PC-9 (cell line): ENCODE measurements around the gene ACSL4. TPM values are rescaled to one million over a fixed set of nuclear protein-coding genes. Genes with fewer than 3 reads are reported as not detected.

Experiments used
- BruUV-seq: library from RNA; stranded (reverse); fragments of 400-500 nt; replicated peaks from 2 replicates; lab custom pipeline; 2021; lab: Mats Ljungman, UMichigan
- CTCF ChIA-PET: fragments of 300-600 bp; sonication (Branson Sonifier 250); formaldehyde crosslinking; loops from one replicate; lab custom pipeline; 2022; ENCODE audit warnings: antibody characterized with exemption; lab: Charles Lee
- POLR2A ChIA-PET: fragments of 300-600 bp; sonication (Branson Sonifier 250); formaldehyde crosslinking; loops from one replicate; lab custom pipeline; 2022; ENCODE audit warnings: antibody characterized with exemption; ENCODE audit not compliant: unreplicated experiment; lab: Charles Lee
- DNase-seq, 2 experiments: peaks; one replicate each; pipeline versions ENCODE4 v3.0.0 to v3.0.0-alpha.2; 2015 to 2022; ENCODE audit warnings: mixed read lengths in 1 of 2
- H2AFZ ChIP-seq: fragments of 200-600 bp; sonication (generic); 2 replicates; pipeline ENCODE4 v1.8.1; 2017; ENCODE audit warnings: antibody characterized with exemption
- H3F3A ChIP-seq: fragments of 200-600 bp; sonication (generic); 2 replicates; pipeline ENCODE4 v1.8.1; 2017; ENCODE audit warnings: antibody characterized with exemption, mild to moderate bottlenecking, low read depth; ENCODE audit not compliant: insufficient read depth
- H3K27ac ChIP-seq: fragments of 200-600 bp; sonication (generic); 2 replicates; pipeline ENCODE4 v1.6.1; 2016; ENCODE audit warnings: mixed run types
- H3K27me3 ChIP-seq: fragments of 200-600 bp; sonication (generic); 2 replicates; pipeline ENCODE4 v1.6.1; 2016; ENCODE audit warnings: low read depth, mixed run types; ENCODE audit not compliant: insufficient read depth
- H3K36me3 ChIP-seq: fragments of 200-600 bp; sonication (generic); 2 replicates; pipeline ENCODE4 v1.6.1; 2016; ENCODE audit warnings: low read depth, mixed run types
- H3K4me1 ChIP-seq: fragments of 200-600 bp; sonication (generic); replicated peaks from 2 replicates; pipeline ENCODE4 v1.6.1; 2016; ENCODE audit warnings: mixed run types; ENCODE audit not compliant: insufficient read depth
- H3K4me2 ChIP-seq: fragments of 200-600 bp; sonication (generic); 2 replicates; pipeline ENCODE4 v1.6.1; 2017; ENCODE audit warnings: mixed run types
- H3K4me3 ChIP-seq: fragments of 200-600 bp; sonication (generic); 2 replicates; pipeline ENCODE4 v1.6.1; 2016; ENCODE audit warnings: mixed run types
- H3K79me2 ChIP-seq: fragments of 200-600 bp; sonication (generic); 2 replicates; pipeline ENCODE4 v1.6.1; 2017; ENCODE audit warnings: low read depth, mixed run types
- H3K9me2 ChIP-seq: fragments of 200-600 bp; sonication (generic); 2 replicates; pipeline ENCODE4 v1.8.1; 2017; ENCODE audit warnings: mild to moderate bottlenecking; ENCODE audit not compliant: insufficient read depth
- H3K9me3 ChIP-seq: fragments of 200-600 bp; sonication (generic); 2 replicates; pipeline ENCODE4 v1.8.1; 2016; ENCODE audit warnings: low read depth; ENCODE audit not compliant: insufficient read depth
- H4K20me1 ChIP-seq: fragments of 200-600 bp; sonication (generic); 2 replicates; pipeline ENCODE4 v1.8.1; 2017; ENCODE audit not compliant: insufficient read depth
- EZH2 ChIP-seq: fragments of 200-600 bp; sonication (generic); IDR thresholded peaks from 2 replicates; pipeline ENCODE4 v1.8.0; 2017; ENCODE audit warnings: antibody characterized with exemption, low read depth
- intact Hi-C: fragments of 100-400 bp; cut with micrococcal nuclease; formaldehyde crosslinking; loops from one replicate; pipeline ENCODE4 v1.10.0; 2022; ENCODE audit not compliant: unreplicated experiment
- total RNA-seq: library from RNA; stranded (reverse); gene quantifications from 2 replicates; pipeline ENCODE4 v1.2.3, GENCODE V29; 2021
- TF ChIP-seq, protein P1 (sequence below): fragments of 200-600 bp; sonication (generic); conservative IDR thresholded peaks from 2 replicates; pipeline ENCODE4 v1.6.1; 2017; ENCODE audit warnings: mixed run types, antibody characterized with exemption, mild to moderate bottlenecking, moderate library complexity

ACSL4 gene
- total RNA-seq, 1 experiment from 2014 or later: 81.1 TPM

DNA sequence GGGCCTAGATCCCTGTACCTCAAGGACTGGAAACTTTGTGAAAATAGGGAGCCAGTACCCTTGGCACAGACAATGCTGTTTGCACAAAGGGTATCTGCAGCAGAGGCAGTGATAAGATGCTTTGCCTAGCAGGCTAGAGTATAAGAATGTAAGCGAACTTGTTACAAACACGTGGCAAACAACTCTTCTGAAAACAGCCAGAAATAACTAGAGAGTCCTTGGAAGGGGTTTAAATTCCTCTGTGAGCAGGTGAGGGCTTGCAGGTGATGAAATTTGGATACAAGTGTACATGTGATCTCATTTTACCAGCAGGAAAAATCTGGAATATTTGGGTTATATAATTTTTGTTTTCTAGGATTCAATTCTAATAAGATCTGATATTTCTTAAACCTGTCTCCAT is 18.6 kb upstream of the ACSL4 start:
- Histone ChIP-seq H3K4me1 (no peaks in the 10 kb centered on the region), H2AFZ (no peak overlapping the region), H3K27me3 (no peaks in the 10 kb centered on the region), H3K9me3 (no peaks in the 10 kb centered on the region), H3K36me3 (no peaks in the 10 kb centered on the region), H3K4me3 (no peak overlapping the region), H3F3A (no peaks in the 10 kb centered on the region), H3K27ac (no peak overlapping the region), H4K20me1 (no peaks in the 10 kb centered on the region), H3K79me2 (no peaks in the 10 kb centered on the region), H3K9me2 (no peaks in the 10 kb centered on the region), H3K4me2 (no peak overlapping the region)
- no peak for DNase-seq
- ChIA-PET CTCF (no interaction called here), POLR2A (no interaction called here)
- intact Hi-C loops: no loop called here
- TF ChIP-seq EZH2: no peak
- TF ChIP-seq, protein P1, sequence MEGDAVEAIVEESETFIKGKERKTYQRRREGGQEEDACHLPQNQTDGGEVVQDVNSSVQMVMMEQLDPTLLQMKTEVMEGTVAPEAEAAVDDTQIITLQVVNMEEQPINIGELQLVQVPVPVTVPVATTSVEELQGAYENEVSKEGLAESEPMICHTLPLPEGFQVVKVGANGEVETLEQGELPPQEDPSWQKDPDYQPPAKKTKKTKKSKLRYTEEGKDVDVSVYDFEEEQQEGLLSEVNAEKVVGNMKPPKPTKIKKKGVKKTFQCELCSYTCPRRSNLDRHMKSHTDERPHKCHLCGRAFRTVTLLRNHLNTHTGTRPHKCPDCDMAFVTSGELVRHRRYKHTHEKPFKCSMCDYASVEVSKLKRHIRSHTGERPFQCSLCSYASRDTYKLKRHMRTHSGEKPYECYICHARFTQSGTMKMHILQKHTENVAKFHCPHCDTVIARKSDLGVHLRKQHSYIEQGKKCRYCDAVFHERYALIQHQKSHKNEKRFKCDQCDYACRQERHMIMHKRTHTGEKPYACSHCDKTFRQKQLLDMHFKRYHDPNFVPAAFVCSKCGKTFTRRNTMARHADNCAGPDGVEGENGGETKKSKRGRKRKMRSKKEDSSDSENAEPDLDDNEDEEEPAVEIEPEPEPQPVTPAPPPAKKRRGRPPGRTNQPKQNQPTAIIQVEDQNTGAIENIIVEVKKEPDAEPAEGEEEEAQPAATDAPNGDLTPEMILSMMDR: no peak
- BruUV-seq: no TSS peak

DNA sequence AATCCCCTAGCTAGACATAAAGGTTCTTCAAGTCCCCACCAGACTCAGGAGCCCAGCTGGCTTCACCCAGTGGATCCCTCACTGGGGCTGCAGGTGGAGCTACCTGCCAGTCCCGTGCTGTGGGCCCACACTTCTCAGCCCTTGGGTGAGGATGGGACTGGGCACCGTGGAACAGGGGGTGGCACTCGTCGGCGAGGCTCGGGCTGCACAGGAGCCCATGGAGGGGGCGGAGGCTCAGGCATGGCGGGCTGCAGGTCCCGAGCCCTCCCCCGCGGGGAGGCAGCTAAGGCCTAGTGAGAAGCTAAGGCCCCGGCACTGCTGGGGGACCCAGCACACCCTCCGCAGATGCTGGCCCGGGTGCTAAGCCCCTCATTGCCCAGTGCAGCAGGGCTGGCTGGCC is 16.1 kb upstream of the ACSL4 start:
- no peaks in the 10 kb centered on the region for H4K20me1 ChIP-seq
- H3K79me2 ChIP-seq: no peaks in the 10 kb centered on the region
- ChIA-PET POLR2A (no interaction called here), CTCF (interaction anchor here (0.6 kb wide), 1 partner anchor 36 kb away, joined by 6 read pairs; no protein-coding TSS in a partner anchor)
- H3K36me3 ChIP-seq: no peaks in the 10 kb centered on the region
- no peaks in the 10 kb centered on the region for H3K9me3 ChIP-seq
- no TSS peak for BruUV-seq
- no peak overlapping the region for H3K4me2 ChIP-seq
- H3K4me3 ChIP-seq: no peak overlapping the region
- intact Hi-C loops: no loop called here
- no peak overlapping the region for H3K27ac ChIP-seq
- DNase-seq: no peak
- no peak overlapping the region for H2AFZ ChIP-seq
- TF ChIP-seq, protein P1: no peak
- no peak for TF ChIP-seq EZH2
- H3K9me2 ChIP-seq: no peaks in the 10 kb centered on the region
- no peaks in the 10 kb centered on the region for H3K27me3 ChIP-seq
- no peaks in the 10 kb centered on the region for H3K4me1 ChIP-seq
- H3F3A ChIP-seq: no peaks in the 10 kb centered on the region

DNA sequence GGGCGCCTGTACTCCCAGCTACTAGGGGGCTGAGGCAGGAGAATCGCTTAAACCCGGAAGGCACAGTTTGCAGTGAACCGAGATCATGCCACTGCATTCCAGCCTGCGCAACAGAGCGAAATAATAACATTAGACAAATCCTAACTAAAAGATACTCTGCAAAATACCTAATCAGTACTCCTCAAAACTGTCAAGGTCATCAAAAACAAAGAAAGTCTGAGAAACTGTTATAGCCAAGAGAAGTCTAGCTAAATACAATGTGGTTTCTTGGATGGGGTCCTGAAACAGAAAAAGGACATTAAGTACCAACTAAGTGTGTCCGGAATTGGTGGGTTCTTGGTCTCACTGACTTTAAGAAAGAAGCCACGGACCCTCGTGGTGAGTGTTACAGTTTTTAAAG is 14.6 kb upstream of the ACSL4 start:
- Histone ChIP-seq H3K9me2 (no peaks in the 10 kb centered on the region), H3K36me3 (no peaks in the 10 kb centered on the region), H3F3A (no peaks in the 10 kb centered on the region), H3K4me1 (no peaks in the 10 kb centered on the region), H3K27ac (no peak overlapping the region), H2AFZ (no peak overlapping the region), H4K20me1 (no peaks in the 10 kb centered on the region), H3K4me2 (no peak overlapping the region), H3K9me3 (no peaks in the 10 kb centered on the region), H3K79me2 (no peaks in the 10 kb centered on the region), H3K27me3 (no peaks in the 10 kb centered on the region), H3K4me3 (no peak overlapping the region)
- intact Hi-C loops: no loop called here
- no TSS peak for BruUV-seq
- no peak for TF ChIP-seq EZH2
- TF ChIP-seq, protein P1: no peak
- DNase-seq: no peak
- ChIA-PET CTCF (no interaction called here), POLR2A (no interaction called here)
